ENCODE measurements around the gene CXCR6.

Gene CXCR6

DNA sequence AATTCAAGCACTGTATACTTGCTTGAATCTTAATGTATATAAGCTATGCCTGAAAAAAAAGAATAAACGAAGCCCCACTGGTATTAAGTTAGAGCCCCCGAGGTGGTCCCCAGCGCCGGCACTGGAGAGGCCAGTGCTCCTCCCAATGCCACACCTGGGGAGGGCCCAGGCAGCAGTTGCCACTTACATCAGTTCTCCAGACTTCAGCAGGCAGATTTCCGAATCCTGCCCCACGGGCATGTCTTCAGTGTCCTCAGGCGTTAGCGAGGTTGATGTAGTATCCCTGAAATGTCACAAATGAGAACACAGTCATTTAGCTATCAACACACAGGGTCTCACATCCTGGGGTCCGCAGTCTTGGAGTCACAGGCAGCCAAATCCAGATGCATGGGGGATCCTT lies 7.0 kb upstream of the CXCR6 start:
- Histone ChIP-seq H3K4me1 (ENCODE audit: insufficient read depth, low read length) (no peaks in the 10 kb centered on the region; the same call in 1 of the 2 replicates), H3K9ac (ENCODE audit: low read depth, low read length) (no peak overlapping the region), H3K36me3 (ENCODE audit: insufficient read depth, low read length) (peaks cover 10% of the 10 kb centered on the region; the same call in 1 of the 2 replicates), H3K9me3 (ENCODE audit: control insufficient read depth, insufficient read depth, low read length) (peaks cover 3% of the 10 kb centered on the region; the same call in 1 of the 2 replicates)

DNA sequence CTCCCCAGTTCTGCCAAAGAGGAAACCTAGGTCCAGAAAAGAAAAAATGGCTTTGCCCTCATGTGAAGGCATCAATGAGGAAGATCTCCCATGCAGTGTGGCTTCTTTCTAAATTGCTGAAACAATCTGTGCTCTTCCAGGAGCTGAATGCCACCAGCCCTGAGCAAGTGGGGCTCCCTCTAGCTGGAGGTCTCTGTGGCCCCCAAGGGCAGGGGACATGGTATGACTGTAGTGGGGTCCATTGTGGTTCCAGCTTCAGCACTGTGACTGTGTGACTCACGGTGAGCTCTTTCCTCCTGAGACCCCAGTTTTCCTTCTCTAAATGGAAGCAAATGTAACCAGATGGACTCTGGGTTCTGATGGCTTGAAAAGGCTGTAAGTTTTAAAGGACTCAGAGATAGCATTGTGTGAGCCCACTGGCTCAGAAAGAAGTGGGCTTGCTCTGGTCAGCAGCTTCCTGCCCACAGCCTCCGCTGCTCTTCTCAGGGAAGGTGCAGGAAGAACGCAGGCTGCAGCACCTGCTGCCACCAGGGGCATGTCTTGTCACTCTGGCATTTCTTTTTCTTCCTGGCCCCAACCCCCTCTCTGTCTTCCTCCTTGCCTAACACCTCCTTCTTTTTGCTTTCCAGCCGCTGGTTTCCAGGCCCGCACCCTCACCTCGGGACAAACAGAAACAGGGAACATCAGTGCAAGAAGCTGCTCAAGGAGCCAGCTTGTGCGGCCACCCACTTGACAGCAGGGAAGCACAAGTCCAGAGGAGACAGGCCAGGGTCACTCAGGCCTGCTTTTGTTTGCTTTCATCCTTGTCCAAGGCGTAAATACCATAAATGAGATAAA lies 5.8 kb upstream of the CXCR6 start:
- Histone ChIP-seq H3K9me3 (ENCODE audit: control insufficient read depth, insufficient read depth, low read length) (peaks cover 3% of the 10 kb centered on the region; the same call in 1 of the 2 replicates), H3K36me3 (ENCODE audit: insufficient read depth, low read length) (peaks cover 10% of the 10 kb centered on the region; the same call in 1 of the 2 replicates), H3K9ac (ENCODE audit: low read depth, low read length) (no peak overlapping the region), H3K4me1 (ENCODE audit: insufficient read depth, low read length) (no peaks in the 10 kb centered on the region; the same call in 1 of the 2 replicates)

DNA sequence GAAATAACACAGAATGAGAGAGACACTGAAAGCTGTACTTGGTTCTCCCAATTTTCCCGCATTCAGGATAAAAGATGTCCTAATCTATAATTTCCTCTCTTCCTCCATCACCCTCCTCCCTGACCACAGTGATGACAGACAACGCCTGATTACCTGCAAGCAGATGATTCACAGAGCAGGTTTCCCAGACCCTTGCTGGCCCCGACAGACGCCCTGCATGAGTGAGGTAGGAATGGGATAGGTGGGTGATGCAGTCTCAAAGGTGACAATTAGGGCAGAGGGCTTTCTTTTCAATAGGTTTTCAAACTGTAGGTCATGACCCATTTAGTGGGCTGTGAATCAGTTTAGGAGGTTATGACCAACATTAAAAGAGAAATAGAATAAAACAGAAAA lies 5.2 kb upstream of the CXCR6 start:
- H3K4me1 ChIP-seq (ENCODE audit: insufficient read depth, low read length) = no peaks in the 10 kb centered on the region; the same call in 1 of the 2 replicates
- peaks cover 3% of the 10 kb centered on the region; the same call in 1 of the 2 replicates for H3K9me3 ChIP-seq (ENCODE audit: control insufficient read depth, insufficient read depth, low read length)
- no peak overlapping the region for H3K9ac ChIP-seq (ENCODE audit: low read depth, low read length)
- peaks cover 10% of the 10 kb centered on the region; the same call in 1 of the 2 replicates for H3K36me3 ChIP-seq (ENCODE audit: insufficient read depth, low read length)

DNA sequence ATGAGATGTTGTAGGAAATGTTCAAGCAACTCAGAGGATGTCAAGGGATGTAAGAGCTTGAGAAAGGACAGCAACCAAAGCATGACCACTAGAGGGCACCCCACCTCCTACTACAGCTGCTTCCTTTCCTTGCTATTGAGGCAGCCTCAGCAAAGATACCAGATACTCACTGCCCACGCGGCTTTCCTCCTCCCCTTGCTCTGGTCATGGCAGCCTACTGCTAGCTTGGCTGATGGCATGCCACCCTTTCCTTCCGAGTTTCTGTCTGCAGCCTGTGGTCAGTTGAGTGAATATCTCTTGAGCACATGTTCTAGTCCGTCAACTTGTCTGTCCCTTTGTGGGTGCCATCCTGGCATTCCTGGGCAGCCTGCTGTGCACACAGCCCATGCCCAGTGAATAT lies 4.4 kb upstream of the CXCR6 start:
- H3K9me3 ChIP-seq (ENCODE audit: control insufficient read depth, insufficient read depth, low read length) = peaks cover 3% of the 10 kb centered on the region; the same call in 1 of the 2 replicates
- H3K4me1 ChIP-seq (ENCODE audit: insufficient read depth, low read length) = no peaks in the 10 kb centered on the region; the same call in 1 of the 2 replicates
- no peak overlapping the region for H3K9ac ChIP-seq (ENCODE audit: low read depth, low read length)
- H3K36me3 ChIP-seq (ENCODE audit: insufficient read depth, low read length) = peaks cover 10% of the 10 kb centered on the region; the same call in 1 of the 2 replicates

DNA sequence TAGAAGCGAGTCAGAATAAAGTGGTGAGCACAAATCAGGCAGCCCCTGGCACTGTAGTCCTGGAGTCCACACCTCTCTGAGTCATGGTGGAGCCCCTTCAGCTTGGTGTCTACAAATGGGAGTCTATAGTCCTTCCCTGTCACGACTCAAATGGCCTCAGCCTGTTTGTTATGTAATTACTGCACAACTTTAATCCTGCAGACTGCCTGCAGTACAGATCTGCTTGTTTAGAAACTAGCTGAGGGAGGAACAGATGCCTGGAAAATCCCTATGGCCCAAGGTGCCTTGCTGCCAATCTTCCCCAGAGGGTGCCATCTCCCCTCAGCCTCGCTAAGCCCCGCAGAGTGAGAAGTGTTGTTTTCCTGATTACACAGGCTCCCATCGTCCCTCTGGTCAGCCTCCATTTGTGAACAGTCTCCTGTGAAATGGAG lies 3.9 kb upstream of the CXCR6 start:
- H3K9me3 ChIP-seq (ENCODE audit: control insufficient read depth, insufficient read depth, low read length) = peaks cover 3% of the 10 kb centered on the region; the same call in 1 of the 2 replicates
- peaks cover 10% of the 10 kb centered on the region; the same call in 1 of the 2 replicates for H3K36me3 ChIP-seq (ENCODE audit: insufficient read depth, low read length)
- H3K9ac ChIP-seq (ENCODE audit: low read depth, low read length) = no peak overlapping the region
- no peaks in the 10 kb centered on the region; the same call in 1 of the 2 replicates for H3K4me1 ChIP-seq (ENCODE audit: insufficient read depth, low read length)

DNA sequence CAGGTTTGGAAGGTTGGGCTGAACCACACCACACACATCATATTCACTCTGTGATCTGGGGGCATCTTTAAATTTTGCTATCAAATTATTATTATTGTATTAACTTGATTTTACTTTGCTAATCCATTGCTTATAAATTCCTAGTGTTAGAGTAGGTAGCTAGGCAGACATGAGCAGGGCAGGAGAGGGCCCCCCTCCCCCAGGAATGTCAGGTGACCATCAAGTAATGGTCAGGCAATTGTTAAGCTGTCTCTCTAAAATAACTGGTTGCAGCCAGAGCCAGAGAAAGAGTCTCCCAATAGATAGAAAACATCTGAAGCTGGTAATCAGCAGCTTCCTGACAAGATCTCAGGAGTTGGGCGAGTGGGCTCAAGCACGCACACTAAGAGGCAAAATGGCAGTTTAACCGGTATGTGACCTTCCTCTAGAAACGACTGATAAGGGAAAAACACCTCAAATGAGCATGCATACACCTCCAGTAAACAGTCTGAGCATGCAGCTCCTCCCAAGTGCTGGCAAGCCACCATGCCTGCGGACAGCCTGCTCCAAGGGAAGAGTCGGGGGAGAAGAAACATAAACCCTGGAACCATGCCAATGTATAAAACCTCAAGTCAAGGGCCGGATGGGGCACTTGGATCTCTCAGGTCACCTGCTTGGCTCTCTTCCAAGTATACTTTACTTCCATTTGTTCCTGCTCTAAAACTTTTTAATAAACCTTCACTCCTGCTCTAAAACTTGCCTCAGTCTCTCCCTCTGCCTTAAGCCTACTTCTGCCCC lies 3.1 kb upstream of the CXCR6 start:
- Histone ChIP-seq H3K4me1 (ENCODE audit: insufficient read depth, low read length) (no peaks in the 10 kb centered on the region; the same call in 1 of the 2 replicates), H3K9me3 (ENCODE audit: control insufficient read depth, insufficient read depth, low read length) (peaks cover 3% of the 10 kb centered on the region; the same call in 1 of the 2 replicates), H3K9ac (ENCODE audit: low read depth, low read length) (no peak overlapping the region), H3K36me3 (ENCODE audit: insufficient read depth, low read length) (peaks cover 6% of the 10 kb centered on the region; the same call in 1 of the 2 replicates)

DNA sequence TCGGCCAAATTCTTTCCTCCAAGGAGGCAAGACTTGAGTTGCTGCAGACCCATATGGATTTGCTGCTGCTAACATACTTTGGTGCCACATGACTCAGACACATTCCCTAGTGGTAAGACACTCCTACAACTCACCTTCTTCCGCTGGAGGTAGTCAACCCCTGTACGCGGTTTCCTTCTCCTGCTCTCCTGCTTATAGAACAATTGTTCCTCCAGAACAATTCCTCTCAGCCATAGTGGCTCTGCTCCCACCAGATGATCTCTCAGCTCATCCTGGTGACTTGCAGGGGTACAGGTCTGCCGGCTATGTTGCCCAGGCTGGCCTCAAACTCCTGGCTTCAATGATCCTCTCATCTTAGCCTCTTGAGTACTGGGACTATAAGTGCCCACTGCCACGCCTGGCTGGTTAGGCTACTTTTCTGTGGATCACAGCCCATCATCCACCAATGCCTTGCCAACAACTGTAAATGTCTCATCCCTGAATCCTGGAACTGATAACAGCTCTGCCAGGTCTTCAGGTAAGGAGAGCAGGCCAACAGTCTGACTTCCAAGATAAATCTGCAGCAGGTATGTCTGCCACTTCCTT lies 2.4 kb upstream of the CXCR6 start:
- Histone ChIP-seq H3K9ac (ENCODE audit: low read depth, low read length) (no peak overlapping the region), H3K4me1 (ENCODE audit: insufficient read depth, low read length) (no peaks in the 10 kb centered on the region; the same call in 1 of the 2 replicates), H3K36me3 (ENCODE audit: insufficient read depth, low read length) (peaks cover 6% of the 10 kb centered on the region; the same call in 1 of the 2 replicates), H3K9me3 (ENCODE audit: control insufficient read depth, insufficient read depth, low read length) (peaks cover 3% of the 10 kb centered on the region; the same call in 1 of the 2 replicates)

DNA sequence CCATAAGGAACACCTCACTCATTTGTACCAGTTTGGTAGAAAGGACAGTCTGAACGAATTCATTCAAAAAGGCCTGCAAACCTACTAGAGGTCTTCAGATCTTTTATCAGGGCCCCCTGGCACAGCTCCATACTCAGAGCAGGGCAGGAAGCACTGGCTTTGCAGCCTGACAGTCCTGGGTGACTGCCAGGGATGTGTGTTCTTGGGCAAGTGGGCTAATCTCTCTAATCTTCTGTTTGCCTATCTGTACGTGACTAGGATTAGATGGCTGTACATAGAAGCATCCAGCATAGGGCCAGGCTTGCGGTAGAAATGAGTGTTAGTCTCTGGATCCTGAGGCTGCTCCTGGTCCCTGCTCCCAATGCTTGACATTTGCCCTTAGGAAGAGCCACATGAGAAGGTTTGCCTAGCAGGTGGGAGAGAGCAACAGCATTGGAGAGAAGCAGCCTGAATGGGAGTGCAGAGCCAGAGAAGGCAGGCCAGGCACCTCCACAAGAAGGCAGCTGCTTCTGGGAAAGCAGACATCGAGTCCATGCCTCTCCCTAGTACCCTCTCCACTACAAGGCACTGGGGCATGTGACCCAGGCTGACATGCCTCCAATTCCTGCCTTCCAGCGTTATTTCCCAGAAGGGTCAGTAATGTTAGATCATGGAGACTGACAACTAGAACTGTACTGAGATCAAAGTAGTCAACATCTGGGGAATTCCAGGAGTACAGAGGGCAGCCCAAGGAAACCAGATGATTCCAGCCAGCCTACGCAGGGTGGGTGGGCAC lies 1.0 kb upstream of the CXCR6 start:
- Histone ChIP-seq H3K36me3 (ENCODE audit: insufficient read depth, low read length) (peaks cover 5% of the 10 kb centered on the region; the same call in 1 of the 2 replicates), H3K4me1 (ENCODE audit: insufficient read depth, low read length) (no peaks in the 10 kb centered on the region; the same call in 1 of the 2 replicates), H3K9ac (ENCODE audit: low read depth, low read length) (no peak overlapping the region), H3K9me3 (ENCODE audit: control insufficient read depth, insufficient read depth, low read length) (peaks cover 3% of the 10 kb centered on the region; the same call in 1 of the 2 replicates)

DNA sequence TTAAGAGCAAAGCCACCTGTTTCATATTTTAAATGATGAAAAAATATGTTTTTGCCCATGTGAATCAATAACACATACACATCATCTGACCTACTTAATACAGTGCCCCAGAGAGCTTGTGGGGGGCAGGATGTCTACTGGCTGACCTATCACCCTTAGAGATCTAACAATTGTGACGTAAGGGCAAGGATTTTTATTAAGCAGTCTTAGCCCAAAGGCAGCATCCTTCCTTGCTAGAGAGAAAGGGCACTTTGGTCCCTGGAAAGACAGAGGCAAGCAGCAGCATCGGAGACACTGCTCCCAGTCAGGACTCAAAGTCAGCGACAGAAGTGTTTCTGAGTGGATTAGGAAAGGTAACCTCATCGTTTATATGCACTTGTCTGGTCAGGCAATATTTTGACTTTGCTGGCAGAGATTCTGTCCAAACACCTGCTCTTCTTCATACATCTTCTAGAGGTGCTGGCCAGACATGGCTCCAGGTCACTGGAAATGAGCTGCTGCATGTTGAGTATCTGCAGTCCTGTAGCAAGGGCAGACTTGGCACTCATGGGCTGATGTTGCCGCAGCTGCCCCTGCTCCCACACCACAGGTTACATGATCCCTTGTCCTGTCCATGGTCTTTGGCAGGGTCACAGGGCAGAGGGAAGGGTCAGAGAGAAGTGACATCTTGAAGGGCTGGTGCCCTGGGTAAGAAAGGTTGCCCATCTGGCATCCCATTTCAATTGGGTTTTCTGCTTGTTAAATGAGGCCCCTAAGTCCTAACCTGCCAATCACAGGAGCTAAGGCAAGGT lies 1.8 kb downstream of the CXCR6 start:
- Histone ChIP-seq H3K9me3 (ENCODE audit: control insufficient read depth, insufficient read depth, low read length) (peaks cover 3% of the 10 kb centered on the region; the same call in 1 of the 2 replicates), H3K4me1 (ENCODE audit: insufficient read depth, low read length) (no peaks in the 10 kb centered on the region), H3K36me3 (ENCODE audit: insufficient read depth, low read length) (no peaks in the 10 kb centered on the region; the same call in 1 of the 2 replicates), H3K9ac (ENCODE audit: low read depth, low read length) (no peak overlapping the region)

DNA sequence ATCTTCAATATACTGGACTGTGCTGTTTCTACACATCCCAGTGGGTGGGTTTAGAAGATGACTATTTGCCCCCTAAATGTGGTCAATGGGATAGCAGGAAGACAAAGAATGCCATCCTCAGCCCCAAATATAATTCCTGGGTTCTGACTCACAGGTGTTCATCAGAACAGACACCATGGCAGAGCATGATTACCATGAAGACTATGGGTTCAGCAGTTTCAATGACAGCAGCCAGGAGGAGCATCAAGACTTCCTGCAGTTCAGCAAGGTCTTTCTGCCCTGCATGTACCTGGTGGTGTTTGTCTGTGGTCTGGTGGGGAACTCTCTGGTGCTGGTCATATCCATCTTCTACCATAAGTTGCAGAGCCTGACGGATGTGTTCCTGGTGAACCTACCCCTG lies 3.0 kb downstream of the CXCR6 start:
- no peak overlapping the region for H3K9ac ChIP-seq (ENCODE audit: low read depth, low read length)
- no peaks in the 10 kb centered on the region for H3K9me3 ChIP-seq (ENCODE audit: control insufficient read depth, insufficient read depth, low read length)
- no peaks in the 10 kb centered on the region for H3K4me1 ChIP-seq (ENCODE audit: insufficient read depth, low read length)
- H3K36me3 ChIP-seq (ENCODE audit: insufficient read depth, low read length) = no peaks in the 10 kb centered on the region; the same call in 1 of the 2 replicates

DNA sequence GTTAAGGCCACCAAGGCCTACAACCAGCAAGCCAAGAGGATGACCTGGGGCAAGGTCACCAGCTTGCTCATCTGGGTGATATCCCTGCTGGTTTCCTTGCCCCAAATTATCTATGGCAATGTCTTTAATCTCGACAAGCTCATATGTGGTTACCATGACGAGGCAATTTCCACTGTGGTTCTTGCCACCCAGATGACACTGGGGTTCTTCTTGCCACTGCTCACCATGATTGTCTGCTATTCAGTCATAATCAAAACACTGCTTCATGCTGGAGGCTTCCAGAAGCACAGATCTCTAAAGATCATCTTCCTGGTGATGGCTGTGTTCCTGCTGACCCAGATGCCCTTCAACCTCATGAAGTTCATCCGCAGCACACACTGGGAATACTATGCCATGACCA lies 3.6 kb downstream of the CXCR6 start:
- no peaks in the 10 kb centered on the region for H3K9me3 ChIP-seq (ENCODE audit: control insufficient read depth, insufficient read depth, low read length)
- no peaks in the 10 kb centered on the region for H3K4me1 ChIP-seq (ENCODE audit: insufficient read depth, low read length)
- H3K9ac ChIP-seq (ENCODE audit: low read depth, low read length) = no peak overlapping the region
- H3K36me3 ChIP-seq (ENCODE audit: insufficient read depth, low read length) = no peaks in the 10 kb centered on the region; the same call in 1 of the 2 replicates

DNA sequence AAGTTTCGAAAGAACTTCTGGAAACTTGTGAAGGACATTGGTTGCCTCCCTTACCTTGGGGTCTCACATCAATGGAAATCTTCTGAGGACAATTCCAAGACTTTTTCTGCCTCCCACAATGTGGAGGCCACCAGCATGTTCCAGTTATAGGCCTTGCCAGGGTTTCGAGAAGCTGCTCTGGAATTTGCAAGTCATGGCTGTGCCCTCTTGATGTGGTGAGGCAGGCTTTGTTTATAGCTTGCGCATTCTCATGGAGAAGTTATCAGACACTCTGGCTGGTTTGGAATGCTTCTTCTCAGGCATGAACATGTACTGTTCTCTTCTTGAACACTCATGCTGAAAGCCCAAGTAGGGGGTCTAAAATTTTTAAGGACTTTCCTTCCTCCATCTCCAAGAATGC lies 4.1 kb downstream of the CXCR6 start:
- no peaks in the 10 kb centered on the region for H3K4me1 ChIP-seq (ENCODE audit: insufficient read depth, low read length)
- H3K9me3 ChIP-seq (ENCODE audit: control insufficient read depth, insufficient read depth, low read length) = no peaks in the 10 kb centered on the region
- H3K9ac ChIP-seq (ENCODE audit: low read depth, low read length) = no peak overlapping the region
- no peaks in the 10 kb centered on the region; the same call in 1 of the 2 replicates for H3K36me3 ChIP-seq (ENCODE audit: insufficient read depth, low read length)

DNA sequence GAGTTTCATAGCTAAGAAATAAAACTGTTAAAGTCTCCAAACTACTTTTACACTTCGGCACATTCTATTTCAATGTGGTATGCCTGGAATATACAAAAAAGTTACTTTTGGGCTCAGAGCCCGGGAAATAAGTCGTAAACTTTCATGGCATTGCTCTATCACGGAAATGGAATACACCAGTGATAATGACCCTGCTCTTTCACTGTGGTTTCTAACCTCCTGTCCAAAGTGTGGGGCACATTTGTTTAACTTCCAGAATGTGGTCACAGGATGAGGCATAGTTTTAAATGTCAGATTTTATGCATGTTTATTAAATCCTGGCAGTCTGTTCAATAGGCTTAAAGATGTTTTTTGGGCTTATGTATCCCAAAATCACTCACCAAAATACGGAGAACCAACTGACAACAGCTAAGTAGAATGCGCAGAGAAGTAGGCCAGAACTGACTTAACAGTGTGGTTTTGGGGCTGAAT lies 5.1 kb downstream of the CXCR6 start:
- Histone ChIP-seq H3K4me1 (ENCODE audit: insufficient read depth, low read length) (no peaks in the 10 kb centered on the region), H3K9me3 (ENCODE audit: control insufficient read depth, insufficient read depth, low read length) (no peaks in the 10 kb centered on the region), H3K9ac (ENCODE audit: low read depth, low read length) (no peak overlapping the region), H3K36me3 (ENCODE audit: insufficient read depth, low read length) (peaks cover 2% of the 10 kb centered on the region; the same call in 1 of the 2 replicates)
